A673 (cell line): Measurements from ENCODE around the gene HPSE2.

Source experiments
- EZH2 ChIP-seq: fragments of 200-600 bp; sonication (generic); IDR thresholded peaks from 2 replicates; pipeline ENCODE4 v1.6.1; 2017; ENCODE audit warnings: borderline replicate concordance, low read depth, mild to moderate bottlenecking, mixed read lengths, antibody characterized with exemption, low read length; ENCODE audit not compliant: poor library complexity, severe bottlenecking
- TF ChIP-seq, protein P1 (sequence below): fragments of 300-800, 200-600 bp; sonication (generic); conservative IDR thresholded peaks from 2 replicates; pipeline ENCODE4 v1.5.1; 2017; ENCODE audit warnings: low read depth, mild to moderate bottlenecking, antibody characterized with exemption, low read length, moderate library complexity, mixed read lengths

DNA sequence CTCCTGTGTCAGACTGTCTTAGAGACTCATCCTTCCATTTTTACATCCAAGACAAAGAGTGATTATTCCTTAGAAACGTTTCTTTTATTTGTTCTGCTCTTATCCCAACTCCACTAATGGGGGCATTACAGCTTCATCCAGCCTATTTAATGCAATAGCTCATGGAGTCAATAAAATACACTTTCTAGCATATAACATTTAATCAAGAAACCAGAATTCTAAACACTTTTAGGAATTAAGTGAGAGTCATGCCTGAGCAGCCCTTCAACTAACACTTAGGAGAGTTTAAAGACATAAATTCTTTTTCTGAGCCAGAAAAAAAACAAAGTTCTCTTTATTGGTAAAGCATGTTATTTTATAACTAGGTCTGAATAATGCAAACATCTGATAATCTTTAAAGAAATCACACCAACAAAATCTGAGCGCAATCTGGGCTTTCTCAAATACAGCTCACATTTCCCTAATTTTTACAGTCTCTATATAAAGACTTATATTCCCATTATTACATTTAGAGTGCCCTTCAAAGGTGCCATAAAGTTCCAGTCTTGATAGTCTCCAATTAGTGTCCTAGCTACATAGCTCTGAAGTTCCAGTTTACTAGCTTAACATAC lies 427.3 kb downstream of the HPSE2 start:
- TF ChIP-seq, protein P1, sequence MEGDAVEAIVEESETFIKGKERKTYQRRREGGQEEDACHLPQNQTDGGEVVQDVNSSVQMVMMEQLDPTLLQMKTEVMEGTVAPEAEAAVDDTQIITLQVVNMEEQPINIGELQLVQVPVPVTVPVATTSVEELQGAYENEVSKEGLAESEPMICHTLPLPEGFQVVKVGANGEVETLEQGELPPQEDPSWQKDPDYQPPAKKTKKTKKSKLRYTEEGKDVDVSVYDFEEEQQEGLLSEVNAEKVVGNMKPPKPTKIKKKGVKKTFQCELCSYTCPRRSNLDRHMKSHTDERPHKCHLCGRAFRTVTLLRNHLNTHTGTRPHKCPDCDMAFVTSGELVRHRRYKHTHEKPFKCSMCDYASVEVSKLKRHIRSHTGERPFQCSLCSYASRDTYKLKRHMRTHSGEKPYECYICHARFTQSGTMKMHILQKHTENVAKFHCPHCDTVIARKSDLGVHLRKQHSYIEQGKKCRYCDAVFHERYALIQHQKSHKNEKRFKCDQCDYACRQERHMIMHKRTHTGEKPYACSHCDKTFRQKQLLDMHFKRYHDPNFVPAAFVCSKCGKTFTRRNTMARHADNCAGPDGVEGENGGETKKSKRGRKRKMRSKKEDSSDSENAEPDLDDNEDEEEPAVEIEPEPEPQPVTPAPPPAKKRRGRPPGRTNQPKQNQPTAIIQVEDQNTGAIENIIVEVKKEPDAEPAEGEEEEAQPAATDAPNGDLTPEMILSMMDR: no peak
- TF ChIP-seq EZH2: no peak
